PFSK-1 (cell line): ENCODE measurements around the gene OR6C76.

Experiments
- FOXP2 ChIP-seq: optimal IDR thresholded peaks from 2 replicates; pipeline ENCODE3; 2011; ENCODE audit warnings: borderline replicate concordance, control low read depth, inconsistent platforms; ENCODE audit not compliant: insufficient read depth; ENCODE audit errors: extremely low read length, extremely low read depth
- POLR2AphosphoS5 ChIP-seq: IDR thresholded peaks from 2 replicates; pipeline ENCODE4 v1.6.1; 2012; ENCODE audit warnings: low read depth, mild to moderate bottlenecking, control low read depth, low read length, moderate library complexity
- SIN3A ChIP-seq: IDR thresholded peaks from 2 replicates; pipeline ENCODE4 v1.6.1; 2012; ENCODE audit warnings: mild to moderate bottlenecking, low read length, moderate library complexity, borderline replicate concordance; ENCODE audit not compliant: insufficient read depth
- TAF1 ChIP-seq: IDR thresholded peaks from 2 replicates; pipeline ENCODE4 v1.6.1; 2012; ENCODE audit warnings: low read length, control low read depth, borderline replicate concordance; ENCODE audit not compliant: insufficient read depth
- TF ChIP-seq, protein P1 (sequence below), 2 experiments: IDR thresholded peaks; 2 replicates each; pipeline versions ENCODE4 v1.6.1 to v1.8.0; 2011 to 2012; ENCODE audit warnings: low read depth in 2 of 2, low read length in 2 of 2, control low read depth in 1 of 2, inconsistent platforms in 1 of 2, mild to moderate bottlenecking in 1 of 2, moderate library complexity in 1 of 2; ENCODE audit not compliant: insufficient read depth in 1 of 2

DNA sequence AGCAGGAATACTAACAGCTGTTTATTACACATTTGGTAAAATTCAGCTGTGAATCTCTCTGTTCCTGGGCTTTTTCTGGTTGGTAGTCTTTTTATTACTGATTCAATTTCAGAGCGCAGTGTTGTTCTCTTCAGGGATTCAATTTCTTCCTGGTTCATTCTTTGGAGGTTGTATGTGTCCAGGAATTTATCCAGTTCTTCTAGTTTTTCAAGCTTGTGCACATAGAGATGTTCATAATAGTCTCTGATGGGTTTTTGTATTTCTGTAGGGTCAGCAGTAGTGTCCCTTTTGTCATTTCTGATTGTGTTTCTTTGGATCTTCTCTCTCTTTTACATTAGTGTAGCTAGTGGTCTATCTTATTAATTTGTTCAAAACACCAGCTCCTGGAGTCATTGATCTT is 9.1 kb upstream of the OR6C76 start:
- TF ChIP-seq POLR2AphosphoS5 (no peak), TAF1 (no peak), FOXP2 (no peak), SIN3A (no peak)
- TF ChIP-seq, protein P1, sequence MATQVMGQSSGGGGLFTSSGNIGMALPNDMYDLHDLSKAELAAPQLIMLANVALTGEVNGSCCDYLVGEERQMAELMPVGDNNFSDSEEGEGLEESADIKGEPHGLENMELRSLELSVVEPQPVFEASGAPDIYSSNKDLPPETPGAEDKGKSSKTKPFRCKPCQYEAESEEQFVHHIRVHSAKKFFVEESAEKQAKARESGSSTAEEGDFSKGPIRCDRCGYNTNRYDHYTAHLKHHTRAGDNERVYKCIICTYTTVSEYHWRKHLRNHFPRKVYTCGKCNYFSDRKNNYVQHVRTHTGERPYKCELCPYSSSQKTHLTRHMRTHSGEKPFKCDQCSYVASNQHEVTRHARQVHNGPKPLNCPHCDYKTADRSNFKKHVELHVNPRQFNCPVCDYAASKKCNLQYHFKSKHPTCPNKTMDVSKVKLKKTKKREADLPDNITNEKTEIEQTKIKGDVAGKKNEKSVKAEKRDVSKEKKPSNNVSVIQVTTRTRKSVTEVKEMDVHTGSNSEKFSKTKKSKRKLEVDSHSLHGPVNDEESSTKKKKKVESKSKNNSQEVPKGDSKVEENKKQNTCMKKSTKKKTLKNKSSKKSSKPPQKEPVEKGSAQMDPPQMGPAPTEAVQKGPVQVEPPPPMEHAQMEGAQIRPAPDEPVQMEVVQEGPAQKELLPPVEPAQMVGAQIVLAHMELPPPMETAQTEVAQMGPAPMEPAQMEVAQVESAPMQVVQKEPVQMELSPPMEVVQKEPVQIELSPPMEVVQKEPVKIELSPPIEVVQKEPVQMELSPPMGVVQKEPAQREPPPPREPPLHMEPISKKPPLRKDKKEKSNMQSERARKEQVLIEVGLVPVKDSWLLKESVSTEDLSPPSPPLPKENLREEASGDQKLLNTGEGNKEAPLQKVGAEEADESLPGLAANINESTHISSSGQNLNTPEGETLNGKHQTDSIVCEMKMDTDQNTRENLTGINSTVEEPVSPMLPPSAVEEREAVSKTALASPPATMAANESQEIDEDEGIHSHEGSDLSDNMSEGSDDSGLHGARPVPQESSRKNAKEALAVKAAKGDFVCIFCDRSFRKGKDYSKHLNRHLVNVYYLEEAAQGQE (IDR thresholded peaks at IDR 0.05; ENCODE audit: insufficient read depth in 1 of 2, low read depth in 2 of 2, low read length in 2 of 2) = no peak
